Head of caudate nucleus (tissue), 42 donors: ENCODE results near the gene TENM4.

ENCODE experiments used
- DNase-seq, 42 donors: peaks; one replicate each; pipeline versions ENCODE4 v3.0.0 to v3.0.0-alpha.2; 2020 to 2021; ENCODE audit warnings: mixed read lengths in 7 of 42
- intact Hi-C: fragments of 100-400 bp; cut with DNase I; formaldehyde crosslinking; loops from one replicate; pipeline ENCODE4 v1.15.0; 2022

The TENM4 gene

GRCh38 chr11:78818201-78818600, 622.6 kb downstream of the TENM4 start:
- DNase-seq = no peak

GRCh38 chr11:78815831-78816230, 625.0 kb downstream of the TENM4 start:
- no peak for DNase-seq
- intact Hi-C loops = no loop called here

More at GRCh38 chr11:78818201-78818600, 622.6 kb downstream of the TENM4 start:
- intact Hi-C loops = no loop called here

GRCh38 chr11:78812513-78813293, 628.1 kb downstream of the TENM4 start:
- DNase-seq = peak in 6 of 42 donors; percentile 11 to 55 (median 30)
- intact Hi-C loops = no loop called here

- intact Hi-C loops = no loop called here
- DNase-seq = peak in 5 of 42 donors; percentile 17 to 49 (median 47)
Measured at GRCh38 chr11:78810559-78811009, 630.2 kb downstream of the TENM4 start.

- peak in 1 of 42 donors; percentile 23 for DNase-seq
- intact Hi-C loops = no loop called here
Measured at GRCh38 chr11:78809931-78810541, 630.8 kb downstream of the TENM4 start.

- intact Hi-C loops = no loop called here
- no peak for DNase-seq
Measured at GRCh38 chr11:78808923-78809322, 631.9 kb downstream of the TENM4 start.

- DNase-seq = no peak
- intact Hi-C loops = no loop called here
Measured at GRCh38 chr11:78807351-78807750, 633.5 kb downstream of the TENM4 start.

- no peak for DNase-seq
- intact Hi-C loops = no loop called here
Measured at GRCh38 chr11:78806214-78807004, 634.4 kb downstream of the TENM4 start.

- intact Hi-C loops = no loop called here
- DNase-seq = no peak
Measured at GRCh38 chr11:78804991-78805390, 635.8 kb downstream of the TENM4 start.

GRCh38 chr11:78803995-78804394, 636.8 kb downstream of the TENM4 start:
- intact Hi-C loops = no loop called here

GRCh38 chr11:78802058-78802761, 638.6 kb downstream of the TENM4 start:
- DNase-seq = peak in 1 of 42 donors; percentile 41
- intact Hi-C loops = no loop called here

More at GRCh38 chr11:78803995-78804394, 636.8 kb downstream of the TENM4 start:
- DNase-seq = no peak

- DNase-seq = peak in 1 of 42 donors; percentile 27
- intact Hi-C loops = no loop called here
Measured at GRCh38 chr11:78801161-78801884, 639.5 kb downstream of the TENM4 start.

GRCh38 chr11:78800756-78801155, 640.1 kb downstream of the TENM4 start:
- intact Hi-C loops = no loop called here
- no peak for DNase-seq

GRCh38 chr11:78800096-78800690, 640.6 kb downstream of the TENM4 start:
- intact Hi-C loops = no loop called here
- no peak for DNase-seq

GRCh38 chr11:78798663-78799062, 642.2 kb downstream of the TENM4 start:
- intact Hi-C loops = no loop called here
- peak; percentile 31 to 89 (median 74) for DNase-seq

GRCh38 chr11:78797559-78797958, 643.3 kb downstream of the TENM4 start:
- DNase-seq = no peak
- intact Hi-C loops = no loop called here

- intact Hi-C loops = no loop called here
- DNase-seq = no peak
Measured at GRCh38 chr11:78796956-78797355, 643.9 kb downstream of the TENM4 start.

GRCh38 chr11:78795621-78796261, 645.1 kb downstream of the TENM4 start:
- DNase-seq = no peak
- intact Hi-C loops = no loop called here
